ENCODE results near the gene TIGD1.

- TF ChIP-seq CTCF (conservative IDR thresholded peaks at IDR 0.05 in 1 of 2, IDR thresholded peaks at IDR 0.05 in 1 of 2; ENCODE audit: extremely low read depth in 1 of 2, insufficient read depth in 1 of 2, low read depth in 1 of 2, low read length in 2 of 2), result no peak
- TF ChIP-seq EZH2 (IDR thresholded peaks at IDR 0.05; ENCODE audit: borderline replicate concordance, low read length), result no peak
Observed at GRCh38 chr2:232543491-232543890, 6.9 kb downstream of the TIGD1 start.

Data from mammary epithelial cell (primary cell).